ENCODE results near the gene RASL10A.
"Not testable (repeated sequence)": the region's sequence is repeated elsewhere in the genome, so short reads cannot be mapped to it uniquely, and the experiment has no call there.

The RASL10A gene, protein sequence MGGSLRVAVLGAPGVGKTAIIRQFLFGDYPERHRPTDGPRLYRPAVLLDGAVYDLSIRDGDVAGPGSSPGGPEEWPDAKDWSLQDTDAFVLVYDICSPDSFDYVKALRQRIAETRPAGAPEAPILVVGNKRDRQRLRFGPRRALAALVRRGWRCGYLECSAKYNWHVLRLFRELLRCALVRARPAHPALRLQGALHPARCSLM

DNA sequence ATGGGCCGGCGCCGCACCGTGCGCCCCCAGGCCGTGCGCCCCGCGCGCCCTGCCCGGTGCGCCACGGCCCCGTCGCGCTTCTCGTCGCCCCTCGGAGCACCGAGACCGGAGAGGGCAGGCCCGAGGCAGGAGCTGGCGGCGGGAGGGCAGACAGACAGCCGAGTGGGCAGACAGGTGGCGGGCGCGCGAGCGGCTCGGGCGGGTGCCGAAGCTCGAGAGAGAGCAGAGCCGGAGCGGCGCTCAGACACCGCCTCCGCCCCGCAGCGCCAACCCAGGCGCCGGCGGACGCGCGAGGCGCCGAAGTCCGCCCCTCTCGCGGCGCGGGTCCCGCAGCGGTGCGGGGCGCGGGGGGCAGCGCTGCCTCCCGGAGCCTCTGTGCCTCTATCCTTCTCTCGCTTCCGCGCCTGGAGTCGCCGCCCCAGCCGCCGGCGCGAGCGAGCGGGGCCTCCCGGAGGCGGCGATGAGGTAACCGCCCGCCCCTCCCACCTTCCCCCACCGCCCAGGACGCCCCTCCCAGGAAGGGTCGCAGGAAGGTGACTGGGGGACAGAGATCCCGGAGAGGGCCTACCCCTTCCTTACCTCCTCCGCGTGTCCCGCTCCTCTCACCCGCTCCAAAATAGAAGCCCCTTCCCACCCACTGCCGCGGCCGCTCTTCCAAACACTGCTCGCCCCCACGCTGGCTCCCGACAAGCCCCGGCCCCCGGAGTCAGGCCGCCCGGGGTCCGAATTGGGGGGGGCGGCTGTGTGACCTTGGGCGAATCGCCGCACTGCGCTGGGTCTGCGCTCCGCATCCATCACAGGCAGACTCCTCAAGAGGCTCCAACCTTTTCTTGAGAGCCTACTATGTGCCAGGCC lies at the start of gene RASL10A:
RASL10A (minus strand) TSS at position 412 of the 855 bp plus-strand sequence. CDS start 451 bp downstream, outside the sequence.
- Histone ChIP-seq H3K36me3 (ENCODE audit: insufficient read depth, low read length) (no peaks in the 10 kb centered on the region), H3K4me1 (ENCODE audit: insufficient read depth, low read length) (peaks cover 4% of the 10 kb centered on the region; the same call in 1 of the 2 replicates), H3K9ac (ENCODE audit: low read depth, low read length) (peak within 1 kb of the TSS; percentile 55), H3K9me3 (ENCODE audit: control insufficient read depth, insufficient read depth, low read length) (no peaks in the 10 kb centered on the region; the same call in 1 of the 2 replicates)

DNA sequence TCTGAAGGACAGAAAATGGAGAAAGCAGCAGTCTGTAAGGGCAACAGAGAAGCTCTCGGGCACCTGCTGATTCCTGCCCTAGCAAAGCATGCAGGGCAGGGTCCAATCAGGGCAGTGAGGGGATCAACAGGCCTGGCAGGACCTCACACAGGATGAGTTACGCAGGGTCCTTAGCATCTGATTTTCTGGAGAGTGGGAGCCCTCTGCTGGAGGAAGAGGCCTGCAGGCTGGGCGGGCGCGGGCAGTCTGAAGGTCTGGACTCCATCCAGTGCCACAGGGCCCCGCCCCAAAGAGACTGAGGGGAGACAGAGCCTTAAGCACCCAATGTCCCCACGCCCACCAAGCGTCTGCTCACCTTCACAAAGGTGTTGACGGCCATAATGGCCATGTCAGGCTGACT lies 44.0 kb upstream of the RASL10A start:
- no peaks in the 10 kb centered on the region for H3K9me3 ChIP-seq (ENCODE audit: control insufficient read depth, insufficient read depth, low read length)
- peaks cover 10% of the 10 kb centered on the region for H3K36me3 ChIP-seq (ENCODE audit: insufficient read depth, low read length)
- H3K4me1 ChIP-seq (ENCODE audit: insufficient read depth, low read length) = no peaks in the 10 kb centered on the region
- H3K9ac ChIP-seq (ENCODE audit: low read depth, low read length) = no peak overlapping the region

DNA sequence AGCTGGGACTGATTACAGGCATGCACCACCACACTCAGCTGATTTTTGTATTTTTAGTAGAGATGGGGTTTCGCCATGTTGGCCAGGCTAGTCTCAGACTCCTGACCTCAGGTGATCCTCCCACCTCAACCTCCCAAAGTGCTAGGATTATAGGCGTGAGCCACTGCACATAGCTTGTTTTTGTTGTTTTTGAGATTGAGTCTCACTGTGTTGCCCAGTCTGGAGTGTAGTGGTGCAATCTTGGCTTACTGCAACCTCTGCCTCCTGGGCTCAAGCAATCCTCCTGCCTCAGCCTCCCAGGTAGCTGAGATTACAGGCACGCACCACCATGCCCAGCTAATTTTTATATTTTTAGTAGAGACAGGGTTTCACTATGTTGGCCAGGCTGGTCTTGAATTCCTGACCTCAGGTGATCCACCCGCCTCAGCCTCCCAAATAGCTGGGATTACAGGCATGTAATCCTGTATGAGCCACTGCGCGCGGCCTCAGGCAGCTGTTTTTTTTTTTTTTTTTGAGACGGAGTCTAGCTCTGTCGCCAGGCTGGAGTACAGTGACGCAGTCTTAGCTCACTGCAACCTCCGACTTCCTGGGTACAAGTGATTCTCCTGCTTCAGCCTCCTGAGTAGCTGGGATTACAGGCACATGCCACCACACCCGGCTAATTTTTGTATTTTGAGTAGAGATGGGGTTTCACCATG lies 41.8 kb upstream of the RASL10A start:
- H3K9me3 ChIP-seq (ENCODE audit: control insufficient read depth, insufficient read depth, low read length); H3K9ac ChIP-seq (ENCODE audit: low read depth, low read length); H3K4me1 ChIP-seq (ENCODE audit: insufficient read depth, low read length): not testable (repeated sequence)
- H3K36me3 ChIP-seq (ENCODE audit: insufficient read depth, low read length) = peaks cover 11% of the 10 kb centered on the region

DNA sequence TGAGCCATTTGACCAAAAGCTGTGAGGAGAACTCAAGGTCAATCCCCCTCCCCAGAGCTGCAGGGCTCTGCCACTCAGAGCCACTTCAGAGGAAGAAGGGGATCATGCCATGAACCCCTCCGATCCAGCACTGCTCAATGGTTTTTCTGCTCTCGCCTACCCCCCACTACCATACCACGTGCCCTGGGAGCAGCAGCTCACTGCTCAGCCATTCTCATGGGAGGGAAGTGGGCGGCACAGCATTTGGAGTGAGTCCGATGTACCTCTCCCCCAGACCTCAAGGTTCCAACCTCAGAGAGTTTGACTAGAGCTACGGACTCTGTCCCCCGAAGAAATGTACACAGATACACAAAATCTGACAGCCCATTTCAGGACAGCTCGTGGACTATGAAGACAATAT lies 38.4 kb upstream of the RASL10A start:
- Histone ChIP-seq H3K9ac (ENCODE audit: low read depth, low read length) (no peak overlapping the region), H3K9me3 (ENCODE audit: control insufficient read depth, insufficient read depth, low read length) (no peaks in the 10 kb centered on the region), H3K36me3 (ENCODE audit: insufficient read depth, low read length) (peaks cover 22% of the 10 kb centered on the region), H3K4me1 (ENCODE audit: insufficient read depth, low read length) (no peaks in the 10 kb centered on the region)

DNA sequence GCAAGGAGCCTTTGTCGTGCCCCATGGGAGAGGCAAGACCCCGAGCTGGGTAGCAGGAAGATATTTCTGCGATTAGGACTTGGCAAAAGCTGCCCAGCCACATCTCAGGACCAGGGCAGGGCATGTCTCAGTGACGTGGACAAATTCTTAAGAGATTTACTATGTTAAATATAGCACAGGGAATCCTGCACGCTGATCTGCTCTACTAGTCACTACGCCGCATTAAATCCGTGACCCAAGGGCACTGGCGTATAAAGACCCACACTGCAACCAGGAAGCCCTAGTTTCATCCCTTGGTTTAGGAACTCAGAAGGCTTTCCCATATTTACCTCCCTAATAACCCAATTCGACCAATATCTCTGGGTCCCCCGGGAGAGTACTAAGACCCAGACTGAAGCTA lies 37.8 kb upstream of the RASL10A start:
- H3K9me3 ChIP-seq (ENCODE audit: control insufficient read depth, insufficient read depth, low read length) = no peaks in the 10 kb centered on the region
- peaks cover 20% of the 10 kb centered on the region for H3K36me3 ChIP-seq (ENCODE audit: insufficient read depth, low read length)
- H3K4me1 ChIP-seq (ENCODE audit: insufficient read depth, low read length) = no peaks in the 10 kb centered on the region
- no peak overlapping the region for H3K9ac ChIP-seq (ENCODE audit: low read depth, low read length)

DNA sequence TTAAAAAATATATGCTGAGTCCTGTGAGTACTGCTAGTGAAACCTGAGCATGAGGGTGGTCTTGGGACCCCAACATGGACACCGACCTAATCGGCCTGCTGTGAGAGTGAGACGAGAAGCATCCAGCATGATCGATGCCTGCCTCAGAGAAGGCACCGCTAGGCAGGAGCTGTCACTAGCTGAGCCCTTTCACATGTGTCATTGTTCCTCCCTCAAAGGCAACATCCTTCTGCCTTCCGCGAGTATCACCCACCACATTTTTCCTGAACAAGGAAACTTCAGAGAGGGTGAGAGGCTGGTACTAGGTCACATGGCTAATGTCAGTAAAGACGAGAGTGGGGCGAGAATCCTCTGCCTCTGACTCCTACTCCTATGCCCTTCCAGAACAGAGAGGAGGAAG lies 37.3 kb upstream of the RASL10A start:
- Histone ChIP-seq H3K9me3 (ENCODE audit: control insufficient read depth, insufficient read depth, low read length) (no peaks in the 10 kb centered on the region), H3K36me3 (ENCODE audit: insufficient read depth, low read length) (peaks cover 20% of the 10 kb centered on the region), H3K9ac (ENCODE audit: low read depth, low read length) (no peak overlapping the region), H3K4me1 (ENCODE audit: insufficient read depth, low read length) (no peaks in the 10 kb centered on the region)

DNA sequence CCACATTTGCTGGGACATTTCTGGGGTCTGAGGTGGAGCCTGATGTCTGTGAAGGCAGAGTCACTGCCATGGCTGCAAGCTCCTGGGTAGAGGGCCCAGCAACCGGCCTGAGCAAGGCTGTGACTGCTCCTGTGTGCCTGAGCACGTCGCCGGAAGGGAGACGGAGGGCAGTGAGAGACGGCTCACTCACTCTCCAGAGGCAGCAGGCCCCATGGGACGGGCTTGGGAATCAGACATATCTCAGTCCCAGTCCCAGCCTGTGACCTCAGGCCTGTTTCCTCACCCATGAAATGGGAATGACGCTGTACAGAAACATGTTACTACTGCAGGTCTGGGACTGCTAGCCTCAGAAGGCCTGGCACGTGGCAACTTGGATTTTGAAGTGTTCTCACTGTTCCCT lies 36.4 kb upstream of the RASL10A start:
- no peak overlapping the region for H3K9ac ChIP-seq (ENCODE audit: low read depth, low read length)
- H3K9me3 ChIP-seq (ENCODE audit: control insufficient read depth, insufficient read depth, low read length) = no peaks in the 10 kb centered on the region
- H3K36me3 ChIP-seq (ENCODE audit: insufficient read depth, low read length) = peaks cover 24% of the 10 kb centered on the region
- H3K4me1 ChIP-seq (ENCODE audit: insufficient read depth, low read length) = no peaks in the 10 kb centered on the region

DNA sequence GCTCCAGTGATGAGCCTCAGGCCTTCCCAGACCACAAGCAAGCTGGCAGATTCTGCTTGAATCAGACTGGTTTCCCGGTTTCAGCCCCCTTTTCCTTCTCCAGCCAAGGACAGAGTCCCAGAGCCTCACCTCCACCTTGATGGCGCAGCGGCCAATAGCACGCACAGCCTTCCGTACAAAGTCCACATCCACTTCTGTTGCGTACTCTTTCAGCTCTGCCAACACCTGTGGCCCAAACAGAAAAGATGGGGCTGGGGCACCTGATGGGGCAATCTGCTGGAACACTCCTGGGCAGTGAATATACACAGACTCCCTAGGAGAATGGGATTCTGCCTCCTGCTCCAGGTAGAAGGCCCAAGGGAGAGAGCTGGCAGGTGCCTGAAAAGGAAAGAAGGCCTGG lies 35.5 kb upstream of the RASL10A start:
- H3K9ac ChIP-seq (ENCODE audit: low read depth, low read length) = no peak overlapping the region
- no peaks in the 10 kb centered on the region for H3K4me1 ChIP-seq (ENCODE audit: insufficient read depth, low read length)
- no peaks in the 10 kb centered on the region for H3K9me3 ChIP-seq (ENCODE audit: control insufficient read depth, insufficient read depth, low read length)
- peaks cover 24% of the 10 kb centered on the region for H3K36me3 ChIP-seq (ENCODE audit: insufficient read depth, low read length)

DNA sequence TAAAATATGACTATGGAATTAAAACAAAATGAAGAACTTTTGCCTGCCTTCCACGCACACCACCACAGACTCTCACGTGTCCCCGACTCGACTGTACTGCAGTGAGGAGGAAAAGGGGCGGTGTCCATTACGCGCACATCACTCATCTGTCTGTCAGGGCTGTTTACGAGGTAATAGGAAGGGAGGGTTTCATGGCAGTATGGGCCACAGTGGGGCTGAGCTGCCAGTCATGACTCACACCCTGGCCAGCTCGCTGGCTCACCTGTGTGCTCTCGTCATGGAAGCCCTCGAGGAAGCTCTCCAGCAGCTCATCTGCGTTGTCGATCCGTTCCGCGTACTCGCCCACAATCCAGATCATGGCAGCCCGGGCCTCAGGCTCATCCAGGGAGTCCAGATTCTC lies 33.5 kb upstream of the RASL10A start:
- H3K4me1 ChIP-seq (ENCODE audit: insufficient read depth, low read length) = no peaks in the 10 kb centered on the region
- peaks cover 22% of the 10 kb centered on the region for H3K36me3 ChIP-seq (ENCODE audit: insufficient read depth, low read length)
- no peaks in the 10 kb centered on the region for H3K9me3 ChIP-seq (ENCODE audit: control insufficient read depth, insufficient read depth, low read length)
- no peak overlapping the region for H3K9ac ChIP-seq (ENCODE audit: low read depth, low read length)

DNA sequence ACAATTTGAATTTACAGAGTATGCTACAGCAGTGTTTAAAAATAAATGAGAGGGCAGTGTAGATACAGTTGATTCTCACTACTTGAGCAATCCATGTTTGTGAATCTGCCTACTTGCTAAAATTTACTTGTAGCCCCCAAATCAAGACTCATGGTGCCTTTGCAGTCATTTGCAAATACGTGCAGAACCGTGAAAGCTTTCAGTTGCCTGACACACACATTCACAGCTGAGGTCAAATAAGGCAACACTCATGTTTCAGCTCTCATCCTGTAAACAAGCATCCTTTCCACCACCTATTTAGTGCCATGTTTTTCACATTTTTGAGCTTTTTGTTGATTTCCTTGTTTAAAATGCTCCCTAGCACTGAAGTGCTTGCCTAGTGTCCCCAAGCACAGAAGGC lies 32.5 kb upstream of the RASL10A start:
- H3K9ac ChIP-seq (ENCODE audit: low read depth, low read length) = no peak overlapping the region
- no peaks in the 10 kb centered on the region for H3K4me1 ChIP-seq (ENCODE audit: insufficient read depth, low read length)
- peaks cover 22% of the 10 kb centered on the region for H3K36me3 ChIP-seq (ENCODE audit: insufficient read depth, low read length)
- H3K9me3 ChIP-seq (ENCODE audit: control insufficient read depth, insufficient read depth, low read length) = no peaks in the 10 kb centered on the region

DNA sequence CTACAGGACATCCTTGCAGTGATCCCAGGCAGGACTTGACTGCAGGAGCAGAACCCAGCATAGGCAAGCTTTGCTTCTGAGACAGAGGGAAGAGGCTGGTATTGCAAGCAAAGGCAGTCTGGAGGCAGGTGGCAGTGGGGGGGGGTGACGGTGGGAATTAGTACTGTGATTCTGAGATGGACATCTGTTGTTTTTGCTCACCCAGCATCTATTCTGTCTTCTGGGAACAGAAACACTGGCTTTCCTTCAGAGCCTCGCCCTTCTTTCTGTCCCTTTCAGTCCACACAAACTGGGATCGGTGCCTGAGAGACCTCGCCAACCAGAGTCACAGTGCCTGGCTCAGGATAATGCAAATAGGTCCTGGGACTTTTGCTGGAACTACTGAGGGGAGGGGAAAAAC lies 31.2 kb upstream of the RASL10A start:
- Histone ChIP-seq H3K9me3 (ENCODE audit: control insufficient read depth, insufficient read depth, low read length) (no peaks in the 10 kb centered on the region), H3K36me3 (ENCODE audit: insufficient read depth, low read length) (peaks cover 22% of the 10 kb centered on the region), H3K9ac (ENCODE audit: low read depth, low read length) (no peak overlapping the region), H3K4me1 (ENCODE audit: insufficient read depth, low read length) (no peaks in the 10 kb centered on the region)

DNA sequence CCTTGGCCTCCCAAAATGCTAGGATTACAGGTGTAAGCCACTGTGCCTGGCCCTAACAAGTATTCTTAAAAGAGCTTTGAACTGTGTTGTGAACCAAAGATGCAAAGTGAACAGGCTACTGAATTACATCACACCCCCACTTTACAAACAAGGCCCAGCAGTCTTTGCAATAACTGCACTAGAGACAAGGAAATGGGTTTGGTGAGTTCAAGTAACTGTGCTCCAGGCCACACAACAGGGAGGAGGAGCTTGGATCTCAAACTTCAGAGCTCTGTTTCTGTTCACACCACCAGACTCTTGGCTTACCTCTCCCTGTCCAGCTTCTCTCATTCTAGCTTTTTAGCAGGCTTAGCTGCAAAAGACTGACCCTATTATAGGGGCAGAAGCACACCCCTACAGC lies 30.4 kb upstream of the RASL10A start:
- no peaks in the 10 kb centered on the region for H3K9me3 ChIP-seq (ENCODE audit: control insufficient read depth, insufficient read depth, low read length)
- H3K4me1 ChIP-seq (ENCODE audit: insufficient read depth, low read length) = no peaks in the 10 kb centered on the region
- H3K9ac ChIP-seq (ENCODE audit: low read depth, low read length) = no peak overlapping the region
- H3K36me3 ChIP-seq (ENCODE audit: insufficient read depth, low read length) = peaks cover 21% of the 10 kb centered on the region

DNA sequence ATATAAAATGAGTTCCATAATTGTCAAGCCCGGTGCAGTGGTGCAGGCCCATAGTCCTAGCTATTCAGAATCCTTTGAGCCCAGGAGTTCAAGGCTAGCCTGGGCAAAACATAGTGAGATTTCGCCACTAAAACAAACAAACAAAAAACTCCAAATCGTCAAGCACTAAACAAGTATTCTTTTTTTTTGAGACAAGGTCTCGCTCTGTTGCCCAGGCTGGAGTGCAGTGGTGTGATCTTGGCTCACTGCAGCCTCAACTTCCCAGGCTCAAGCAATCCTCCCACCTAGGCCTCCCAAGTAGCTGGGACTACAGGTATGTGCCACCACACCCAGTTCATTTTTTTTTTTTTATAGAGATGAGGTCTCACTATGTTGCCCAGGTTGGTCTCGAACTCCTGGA lies 29.4 kb upstream of the RASL10A start:
- H3K9me3 ChIP-seq (ENCODE audit: control insufficient read depth, insufficient read depth, low read length); H3K4me1 ChIP-seq (ENCODE audit: insufficient read depth, low read length); H3K9ac ChIP-seq (ENCODE audit: low read depth, low read length): not testable (repeated sequence)
- peaks cover 17% of the 10 kb centered on the region for H3K36me3 ChIP-seq (ENCODE audit: insufficient read depth, low read length)

DNA sequence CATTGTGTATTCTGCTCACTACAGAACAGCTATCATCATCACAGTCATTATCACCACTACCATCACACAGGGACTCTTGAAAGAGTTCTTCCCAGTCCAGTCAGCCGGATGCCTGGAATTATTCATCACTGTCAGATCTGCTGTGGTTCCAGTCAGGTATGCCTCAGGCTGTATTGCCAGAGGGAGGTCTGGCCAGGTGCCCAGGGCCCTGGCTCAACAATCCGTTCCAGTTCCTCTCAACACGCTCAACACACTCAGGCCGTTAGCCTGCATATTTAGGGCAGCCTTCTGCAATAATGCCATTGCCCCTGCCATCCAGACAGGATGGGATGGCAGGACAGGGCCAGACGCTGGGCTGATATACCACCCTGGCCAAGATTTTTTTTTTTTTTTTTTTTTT lies 28.6 kb upstream of the RASL10A start:
- Histone ChIP-seq H3K4me1 (ENCODE audit: insufficient read depth, low read length) (no peaks in the 10 kb centered on the region), H3K36me3 (ENCODE audit: insufficient read depth, low read length) (peaks cover 16% of the 10 kb centered on the region), H3K9me3 (ENCODE audit: control insufficient read depth, insufficient read depth, low read length) (no peaks in the 10 kb centered on the region), H3K9ac (ENCODE audit: low read depth, low read length) (no peak overlapping the region)

Measured in ES-I3 (cell line).